ENCODE results near the gene CLDN15. TPM values are rescaled to one million over a fixed set of nuclear protein-coding genes. Genes with fewer than 3 reads are reported as not detected.

CLDN15 gene
- total RNA-seq, 1 experiment from 2014 or later, result 14.7 TPM

GRCh38 chr7:101216001-101216859 lies 21.4 kb downstream of the CLDN15 start:
- H3K4me3 ChIP-seq (ENCODE audit: low read depth, low read length, poor library complexity, severe bottlenecking), result peak overlapping the region; percentile 68
- peaks cover 25% of the 10 kb centered on the region for H3K4me1 ChIP-seq (ENCODE audit: insufficient read depth, low read length, poor library complexity, severe bottlenecking)
- H3K27me3 ChIP-seq (replicated peaks; ENCODE audit: insufficient read depth, low read depth, low read length, poor library complexity), result no peaks in the 10 kb centered on the region
- TSS peak; percentile 68 for BruUV-seq (replicated peaks)
- H3K36me3 ChIP-seq (ENCODE audit: insufficient read depth, low read length, poor library complexity, severe bottlenecking), result peaks cover 8% of the 10 kb centered on the region
- intact Hi-C loops (cut with micrococcal nuclease; ENCODE audit: unreplicated experiment), result no loop called here
- no peaks in the 10 kb centered on the region for H3K9me3 ChIP-seq (ENCODE audit: low read depth, low read length, poor library complexity, severe bottlenecking)
- DNase-seq (ENCODE audit: low spot score), result no peak
- POLR2A ChIA-PET (ENCODE audit: low non-redundant PET), result no interaction called here
- no peak for TF ChIP-seq CTCF (conservative IDR thresholded peaks at IDR 0.05; ENCODE audit: low read depth, low read length)
- TF ChIP-seq EZH2 (IDR thresholded peaks at IDR 0.05; ENCODE audit: borderline replicate concordance, low read depth, low read length, poor library complexity, severe bottlenecking), result no peak
- CTCF ChIA-PET, result no interaction called here
- peak overlapping the region; percentile 78 for H3K27ac ChIP-seq (ENCODE audit: low read depth, low read length, poor library complexity, severe bottlenecking)

GRCh38 chr7:101212014-101212413 lies 25.6 kb downstream of the CLDN15 start:
- TF ChIP-seq EZH2 (IDR thresholded peaks at IDR 0.05; ENCODE audit: borderline replicate concordance, low read depth, low read length, poor library complexity, severe bottlenecking) (no peak), CTCF (conservative IDR thresholded peaks at IDR 0.05; ENCODE audit: low read depth, low read length) (no peak)
- BruUV-seq (replicated peaks), result no TSS peak
- Histone ChIP-seq H3K9me3 (ENCODE audit: low read depth, low read length, poor library complexity, severe bottlenecking) (no peaks in the 10 kb centered on the region), H3K27me3 (replicated peaks; ENCODE audit: insufficient read depth, low read depth, low read length, poor library complexity) (no peaks in the 10 kb centered on the region), H3K36me3 (ENCODE audit: insufficient read depth, low read length, poor library complexity, severe bottlenecking) (peaks cover 13% of the 10 kb centered on the region), H3K4me1 (ENCODE audit: insufficient read depth, low read length, poor library complexity, severe bottlenecking) (peaks cover 23% of the 10 kb centered on the region), H3K4me3 (ENCODE audit: low read depth, low read length, poor library complexity, severe bottlenecking) (no peak overlapping the region), H3K27ac (ENCODE audit: low read depth, low read length, poor library complexity, severe bottlenecking) (no peak overlapping the region)
- intact Hi-C loops (cut with micrococcal nuclease; ENCODE audit: unreplicated experiment), result no loop called here
- POLR2A ChIA-PET (ENCODE audit: low non-redundant PET), result interaction anchor here (0.6 kb wide), 1 partner anchor 46 kb away, joined by 7 read pairs; no protein-coding TSS in a partner anchor
- no peak for DNase-seq (ENCODE audit: low spot score)
- CTCF ChIA-PET, result interaction anchor here (0.6 kb wide), 1 partner anchor 127 kb away, joined by 11 read pairs; no protein-coding TSS in a partner anchor

GRCh38 chr7:101211501-101211900 lies 26.1 kb downstream of the CLDN15 start:
- no TSS peak for BruUV-seq (replicated peaks)
- Histone ChIP-seq H3K4me3 (ENCODE audit: low read depth, low read length, poor library complexity, severe bottlenecking) (no peak overlapping the region), H3K9me3 (ENCODE audit: low read depth, low read length, poor library complexity, severe bottlenecking) (no peaks in the 10 kb centered on the region), H3K27ac (ENCODE audit: low read depth, low read length, poor library complexity, severe bottlenecking) (no peak overlapping the region), H3K4me1 (ENCODE audit: insufficient read depth, low read length, poor library complexity, severe bottlenecking) (peaks cover 18% of the 10 kb centered on the region), H3K36me3 (ENCODE audit: insufficient read depth, low read length, poor library complexity, severe bottlenecking) (peaks cover 13% of the 10 kb centered on the region), H3K27me3 (replicated peaks; ENCODE audit: insufficient read depth, low read depth, low read length, poor library complexity) (no peaks in the 10 kb centered on the region)
- ChIA-PET POLR2A (ENCODE audit: low non-redundant PET) (interaction anchor here (0.6 kb wide), 1 partner anchor 45 kb away, joined by 7 read pairs; no protein-coding TSS in a partner anchor), CTCF (interaction anchor here (0.6 kb wide), 1 partner anchor 127 kb away, joined by 11 read pairs; no protein-coding TSS in a partner anchor)
- intact Hi-C loops (cut with micrococcal nuclease; ENCODE audit: unreplicated experiment), result no loop called here
- no peak for DNase-seq (ENCODE audit: low spot score)
- TF ChIP-seq EZH2 (IDR thresholded peaks at IDR 0.05; ENCODE audit: borderline replicate concordance, low read depth, low read length, poor library complexity, severe bottlenecking), result no peak
- no peak for TF ChIP-seq CTCF (conservative IDR thresholded peaks at IDR 0.05; ENCODE audit: low read depth, low read length)

Measured in A673 (cell line).